ENCODE results near the gene FAM43B.

FAM43B gene

GRCh38 chr1:20534659-20535417 is 17.5 kb upstream of the FAM43B start:
- TF ChIP-seq, protein P1, sequence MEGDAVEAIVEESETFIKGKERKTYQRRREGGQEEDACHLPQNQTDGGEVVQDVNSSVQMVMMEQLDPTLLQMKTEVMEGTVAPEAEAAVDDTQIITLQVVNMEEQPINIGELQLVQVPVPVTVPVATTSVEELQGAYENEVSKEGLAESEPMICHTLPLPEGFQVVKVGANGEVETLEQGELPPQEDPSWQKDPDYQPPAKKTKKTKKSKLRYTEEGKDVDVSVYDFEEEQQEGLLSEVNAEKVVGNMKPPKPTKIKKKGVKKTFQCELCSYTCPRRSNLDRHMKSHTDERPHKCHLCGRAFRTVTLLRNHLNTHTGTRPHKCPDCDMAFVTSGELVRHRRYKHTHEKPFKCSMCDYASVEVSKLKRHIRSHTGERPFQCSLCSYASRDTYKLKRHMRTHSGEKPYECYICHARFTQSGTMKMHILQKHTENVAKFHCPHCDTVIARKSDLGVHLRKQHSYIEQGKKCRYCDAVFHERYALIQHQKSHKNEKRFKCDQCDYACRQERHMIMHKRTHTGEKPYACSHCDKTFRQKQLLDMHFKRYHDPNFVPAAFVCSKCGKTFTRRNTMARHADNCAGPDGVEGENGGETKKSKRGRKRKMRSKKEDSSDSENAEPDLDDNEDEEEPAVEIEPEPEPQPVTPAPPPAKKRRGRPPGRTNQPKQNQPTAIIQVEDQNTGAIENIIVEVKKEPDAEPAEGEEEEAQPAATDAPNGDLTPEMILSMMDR (IDR thresholded peaks at IDR 0.05; ENCODE audit: extremely low read depth, insufficient read depth, missing control alignments), result no peak
- DNase-seq (ENCODE audit: low spot score), result no peak
- in situ Hi-C loops (cut with MboI; ENCODE audit: low pct_unique_long_range_greater_than_20kb, low sequenced_read_pairs, unreplicated experiment), result loop anchor here (25.0 kb wide), 1 partner anchor 102 kb away; the partner anchor contains the start of gene PINK1

DNA sequence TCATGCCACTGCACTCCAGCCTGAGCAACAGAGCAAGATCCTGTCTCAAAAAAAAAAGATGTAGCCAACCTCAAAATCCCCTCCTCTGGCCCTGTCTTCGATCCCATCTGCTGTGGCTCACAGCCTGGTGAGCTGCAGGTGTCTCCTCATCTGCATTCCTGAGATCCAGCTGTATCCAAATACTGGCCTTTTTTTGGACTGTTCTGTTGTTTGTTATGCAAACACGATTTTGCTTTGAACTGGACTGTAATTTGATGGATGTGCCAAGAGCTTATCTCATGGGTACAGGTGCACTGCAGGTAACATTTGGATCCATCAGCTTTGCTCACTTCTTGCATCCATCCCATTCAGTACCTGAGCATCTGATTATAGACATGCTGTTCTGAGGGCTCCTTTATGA is 14.1 kb upstream of the FAM43B start:
- no peak for DNase-seq (ENCODE audit: low spot score)
- in situ Hi-C loops (cut with MboI; ENCODE audit: low pct_unique_long_range_greater_than_20kb, low sequenced_read_pairs, unreplicated experiment), result loop anchor here (25.0 kb wide), 1 partner anchor 99 kb away; the partner anchor contains the start of gene PINK1
- TF ChIP-seq, protein P1 (IDR thresholded peaks at IDR 0.05; ENCODE audit: extremely low read depth, insufficient read depth, missing control alignments), result no peak

- DNase-seq (ENCODE audit: low spot score), result no peak
- in situ Hi-C loops (cut with MboI; ENCODE audit: low pct_unique_long_range_greater_than_20kb, low sequenced_read_pairs, unreplicated experiment), result loop anchor here (25.0 kb wide), 1 partner anchor 98 kb away; the partner anchor contains the start of gene PINK1
- TF ChIP-seq, protein P1 (IDR thresholded peaks at IDR 0.05; ENCODE audit: extremely low read depth, insufficient read depth, missing control alignments), result no peak
Observed at GRCh38 chr1:20538760-20539551, 13.4 kb upstream of the FAM43B start.

GRCh38 chr1:20540281-20540680 is 12.1 kb upstream of the FAM43B start:
- DNase-seq (ENCODE audit: low spot score), result no peak
- in situ Hi-C loops (cut with MboI; ENCODE audit: low pct_unique_long_range_greater_than_20kb, low sequenced_read_pairs, unreplicated experiment), result loop anchor here (25.0 kb wide), 1 partner anchor 97 kb away; the partner anchor contains the start of gene PINK1
- TF ChIP-seq, protein P1 (IDR thresholded peaks at IDR 0.05; ENCODE audit: extremely low read depth, insufficient read depth, missing control alignments), result no peak

GRCh38 chr1:20546637-20547036 is 5.7 kb upstream of the FAM43B start:
- DNase-seq (ENCODE audit: low spot score), result no peak
- TF ChIP-seq, protein P1 (IDR thresholded peaks at IDR 0.05; ENCODE audit: extremely low read depth, insufficient read depth, missing control alignments), result no peak
- in situ Hi-C loops (cut with MboI; ENCODE audit: low pct_unique_long_range_greater_than_20kb, low sequenced_read_pairs, unreplicated experiment), result loop anchor here (25.0 kb wide), 1 partner anchor 91 kb away; the partner anchor contains the start of gene PINK1

GRCh38 chr1:20551161-20551560 is 1.2 kb upstream of the FAM43B start:
- in situ Hi-C loops (cut with MboI; ENCODE audit: low pct_unique_long_range_greater_than_20kb, low sequenced_read_pairs, unreplicated experiment), result no loop called here
- TF ChIP-seq, protein P1 (IDR thresholded peaks at IDR 0.05; ENCODE audit: extremely low read depth, insufficient read depth, missing control alignments), result no peak
- DNase-seq (ENCODE audit: low spot score), result no peak

All from GM13977 (cell line).